Measurements from ENCODE around the gene CAMK2B. TPM values are rescaled to one million over a fixed set of nuclear protein-coding genes. Genes with fewer than 3 reads are reported as not detected.

CAMK2B gene
- total and polyA plus RNA-seq, 2 of the 13 experiments (the other 11 are each of a cell fraction or from before 2014, with no cell fraction given): 0.27 to 0.48 TPM

- Histone ChIP-seq H3K27ac (ENCODE audit: extremely low read length, insufficient read depth, low read length) (no peak overlapping the region), H3K79me2 (ENCODE audit: insufficient read depth, low read length) (peaks cover 8% of the 10 kb centered on the region), H3K4me3 (replicated peaks in 1 of 3; ENCODE audit: insufficient read depth in 1 of 3, low read depth in 2 of 3, low read length in 3 of 3) (no peak overlapping the region), H3K4me1 (ENCODE audit: insufficient read depth, low read length) (no peaks in the 10 kb centered on the region), H3K9me3 (ENCODE audit: low read length) (no peaks in the 10 kb centered on the region), H3K4me2 (ENCODE audit: low read depth, low read length) (no peak overlapping the region), H4K20me1 (ENCODE audit: insufficient read depth, low read length) (no peaks in the 10 kb centered on the region), H3K36me3 (replicated peaks in 1 of 2; ENCODE audit: control insufficient read depth in 1 of 2, insufficient read depth in 2 of 2, low read length in 2 of 2) (peaks cover 35 to 80% of the 10 kb centered on the region in 2 experiments), H3K9ac (ENCODE audit: insufficient read depth, low read depth, low read length) (no peak overlapping the region), H2AFZ (ENCODE audit: low read length) (no peak overlapping the region), H3K27me3 (ENCODE audit: control insufficient read depth in 1 of 2, insufficient read depth in 2 of 2, low read length in 2 of 2) (no peaks in the 10 kb centered on the region)
- ChIA-PET POLR2A (no interaction called here), CTCF (ENCODE audit: low intra/inter-chr PET ratio, low total read pairs) (no interaction called here)
- intact Hi-C loops (cut with micrococcal nuclease; ENCODE audit: unreplicated experiment): no loop called here
- TF ChIP-seq ZNF326 (CRISPR knock-in tag; IDR thresholded peaks at IDR 0.05; ENCODE audit: borderline replicate concordance) (no peak), KLF11 (CRISPR knock-in tag; IDR thresholded peaks at IDR 0.05) (no peak), FOXP4 (CRISPR knock-in tag; IDR thresholded peaks at IDR 0.05) (no peak), ZNF792 (CRISPR knock-in tag; IDR thresholded peaks at IDR 0.05) (no peak), ZNF34 (CRISPR knock-in tag; IDR thresholded peaks at IDR 0.05; ENCODE audit: borderline replicate concordance) (no peak), ZNF207 (IDR thresholded peaks at IDR 0.05; ENCODE audit: borderline replicate concordance) (no peak)
- TF ChIP-seq, protein P1, sequence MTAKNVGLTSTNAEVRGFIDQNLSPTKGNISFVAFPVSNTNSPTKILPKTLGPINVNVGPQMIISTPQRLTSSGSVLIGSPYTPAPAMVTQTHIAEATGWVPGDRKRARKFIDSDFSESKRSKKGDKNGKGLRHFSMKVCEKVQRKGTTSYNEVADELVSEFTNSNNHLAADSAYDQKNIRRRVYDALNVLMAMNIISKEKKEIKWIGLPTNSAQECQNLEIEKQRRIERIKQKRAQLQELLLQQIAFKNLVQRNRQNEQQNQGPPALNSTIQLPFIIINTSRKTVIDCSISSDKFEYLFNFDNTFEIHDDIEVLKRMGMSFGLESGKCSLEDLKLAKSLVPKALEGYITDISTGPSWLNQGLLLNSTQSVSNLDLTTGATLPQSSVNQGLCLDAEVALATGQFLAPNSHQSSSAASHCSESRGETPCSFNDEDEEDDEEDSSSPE (CRISPR knock-in tag; IDR thresholded peaks at IDR 0.05): no peak
- WGBS (ENCODE audit: low lambda C conversion rate): 96% methylated on average over 7 of the region's 7 CpGs
- in situ Hi-C loops (cut with HindIII; ENCODE audit: extremely low pct_ligation_motif_present, low pct_unique_long_range_greater_than_20kb): no loop called here
- FAIRE-seq (no peak), DNase-seq (ENCODE audit: low spot score) (no peak), ATAC-seq (no peak)
- no TSS peak for BruUV-seq (replicated peaks)
These were observed 117.3 kb downstream of the CAMK2B start for GRCh38 chr7:44208085-44208484.
